GM23248 (cell line): ENCODE data around the gene NSD2.

ENCODE experiments used
- EZH2 ChIP-seq: fragments of 200-600 bp; sonication (generic); IDR thresholded peaks from 2 replicates; pipeline ENCODE4 v1.6.1; 2018; ENCODE audit warnings: antibody characterized with exemption, mild to moderate bottlenecking; ENCODE audit not compliant: insufficient read depth, poor library complexity, severe bottlenecking
- EZH2phosphoT487 ChIP-seq: fragments of 200-600 bp; sonication (generic); IDR thresholded peaks from 2 replicates; pipeline ENCODE4 v1.6.1; 2018; ENCODE audit warnings: antibody characterized with exemption, moderate library complexity, mild to moderate bottlenecking, low read depth; ENCODE audit not compliant: insufficient read depth

GRCh38 chr4:1902243-1902642 lies 31.1 kb downstream of the NSD2 start:
- TF ChIP-seq EZH2phosphoT487: no peak
- TF ChIP-seq EZH2: no peak
